Mucosa of rectum (tissue), 2 donors: ENCODE measurements around the gene RANBP2.

Experiments
- H3K27ac ChIP-seq, 2 donors: one replicate each; pipeline ENCODE4 v1.7.0; 2013; ENCODE audit warnings: inconsistent platforms in 2 of 2, low read depth in 2 of 2, low read length in 2 of 2
- H3K27me3 ChIP-seq, 2 donors: one replicate each; pipeline ENCODE4 v1.7.0; 2013; ENCODE audit warnings: low read length in 2 of 2; ENCODE audit not compliant: control insufficient read depth in 2 of 2, insufficient read depth in 2 of 2
- H3K36me3 ChIP-seq, 2 donors: one replicate each; pipeline ENCODE4 v1.7.0; 2013; ENCODE audit warnings: low read length in 2 of 2; ENCODE audit not compliant: control insufficient read depth in 2 of 2, insufficient read depth in 2 of 2
- H3K4me1 ChIP-seq, 2 donors: one replicate each; pipeline ENCODE4 v1.7.0; 2013; ENCODE audit warnings: low read length in 2 of 2, mild to moderate bottlenecking in 1 of 2; ENCODE audit not compliant: control insufficient read depth in 2 of 2, insufficient read depth in 2 of 2
- H3K4me3 ChIP-seq, 2 donors: one replicate each; pipeline ENCODE4 v1.7.0; 2013; ENCODE audit warnings: low read length in 2 of 2
- H3K9ac ChIP-seq, 2 donors: one replicate each; pipeline ENCODE4 v1.7.0; 2013; ENCODE audit warnings: low read length in 2 of 2, low read depth in 1 of 2, mild to moderate bottlenecking in 1 of 2
- H3K9me3 ChIP-seq, 2 donors: one replicate each; pipeline ENCODE4 v1.7.0; 2013; ENCODE audit warnings: low read length in 2 of 2; ENCODE audit not compliant: control insufficient read depth in 2 of 2
- donor health status: healthy.
- donor health status: Normal muscosa, but diverticular disease.

The RANBP2 gene

GRCh38 chr2:108809936-108810335, 90.7 kb downstream of the RANBP2 start:
- Histone ChIP-seq H3K27me3 (no peaks in the 10 kb centered on the region), H3K9ac (no peak overlapping the region), H3K4me1 (no peaks in the 10 kb centered on the region), H3K9me3 (peaks cover 2 to 4% of the 10 kb centered on the region in 2 donors), H3K36me3 (peaks cover 5 to 9% of the 10 kb centered on the region in 2 donors), H3K27ac (no peak overlapping the region), H3K4me3 (no peak overlapping the region)

GRCh38 chr2:108810993-108811957, 92.0 kb downstream of the RANBP2 start:
- peaks cover 5 to 7% of the 10 kb centered on the region in 2 donors for H3K36me3 ChIP-seq
- no peak overlapping the region for H3K9ac ChIP-seq
- peaks cover 2 to 4% of the 10 kb centered on the region in 2 donors for H3K9me3 ChIP-seq
- H3K4me1 ChIP-seq: no peaks in the 10 kb centered on the region
- no peaks in the 10 kb centered on the region for H3K27me3 ChIP-seq
- H3K27ac ChIP-seq: no peak overlapping the region
- H3K4me3 ChIP-seq: no peak overlapping the region

GRCh38 chr2:108813732-108814131, 94.5 kb downstream of the RANBP2 start:
- no peak overlapping the region for H3K4me3 ChIP-seq
- no peak overlapping the region for H3K27ac ChIP-seq
- H3K9ac ChIP-seq: no peak overlapping the region
- no peaks in the 10 kb centered on the region for H3K4me1 ChIP-seq
- no peaks in the 10 kb centered on the region for H3K27me3 ChIP-seq
- H3K36me3 ChIP-seq: peaks cover 2 to 7% of the 10 kb centered on the region in 2 donors
- H3K9me3 ChIP-seq: peaks cover 2 to 3% of the 10 kb centered on the region in 2 donors

- Histone ChIP-seq H3K27ac (no peak overlapping the region), H3K4me3 (no peak overlapping the region), H3K9me3 (peaks cover 2 to 4% of the 10 kb centered on the region in 2 donors), H3K9ac (no peak overlapping the region), H3K27me3 (no peaks in the 10 kb centered on the region), H3K4me1 (no peaks in the 10 kb centered on the region), H3K36me3 (peaks cover 2 to 11% of the 10 kb centered on the region in 2 donors)
These were observed 101.2 kb downstream of the RANBP2 start for GRCh38 chr2:108820482-108820881.

DNA sequence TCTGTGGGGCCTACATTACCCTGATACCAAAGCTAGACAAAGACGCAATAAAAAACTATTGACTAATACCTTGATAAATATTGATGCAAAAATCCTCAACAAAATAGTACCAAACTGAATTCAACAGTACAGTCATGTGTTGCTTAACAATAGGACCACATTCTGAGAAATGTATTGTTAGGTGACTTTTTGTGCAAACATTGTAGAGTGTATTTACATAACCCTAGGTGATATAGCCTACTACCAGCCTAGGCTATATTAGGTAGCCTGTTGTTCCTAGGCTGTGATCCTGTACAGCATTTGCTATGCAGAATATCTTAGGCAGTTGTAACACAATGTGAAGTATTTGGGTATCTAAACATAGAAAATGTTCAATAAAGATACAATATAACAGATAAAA, 104.0 kb downstream of the RANBP2 start:
- H3K27ac ChIP-seq: no peak overlapping the region
- no peak overlapping the region for H3K4me3 ChIP-seq
- H3K36me3 ChIP-seq: peaks cover 0 to 3% of the 10 kb centered on the region in 2 donors
- no peak overlapping the region for H3K9ac ChIP-seq
- H3K27me3 ChIP-seq: no peaks in the 10 kb centered on the region
- peaks cover 2 to 4% of the 10 kb centered on the region in 2 donors for H3K9me3 ChIP-seq
- H3K4me1 ChIP-seq: no peaks in the 10 kb centered on the region

DNA sequence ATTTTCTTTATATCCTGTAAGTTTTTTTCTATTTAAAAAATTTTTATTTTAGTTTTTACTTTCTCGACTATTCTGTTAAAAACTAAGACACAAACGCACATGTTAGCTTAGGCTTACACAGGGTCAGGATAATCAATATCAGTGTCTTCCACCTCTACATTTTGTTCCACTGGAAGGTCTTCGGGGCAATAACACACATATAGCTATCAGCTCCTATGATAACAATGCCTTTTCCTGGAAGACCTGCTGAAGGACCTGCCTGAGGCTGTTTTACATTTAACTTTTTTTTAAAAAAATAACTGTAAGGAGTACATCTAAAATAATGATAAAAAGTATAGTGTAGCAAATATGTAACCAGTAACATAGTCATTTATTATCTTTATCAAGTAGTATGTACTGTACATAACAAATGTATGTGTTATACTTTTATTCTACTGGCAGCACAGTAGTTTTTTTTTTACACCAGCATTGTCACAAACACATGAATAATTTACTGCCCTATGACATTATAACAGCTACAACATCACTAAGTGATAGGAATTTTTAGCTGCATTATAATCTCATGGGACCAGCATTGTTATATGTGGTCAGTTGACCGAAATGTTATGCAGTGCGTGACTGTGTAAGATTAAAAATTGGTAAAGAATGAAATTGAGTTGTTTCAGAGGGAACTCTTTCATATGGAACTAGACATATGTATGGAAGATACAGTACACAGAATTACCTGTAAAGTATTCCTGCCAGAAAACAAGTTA, 105.2 kb downstream of the RANBP2 start:
- H3K9ac ChIP-seq: no peak overlapping the region
- H3K4me1 ChIP-seq: no peaks in the 10 kb centered on the region
- peaks cover 2% of the 10 kb centered on the region in 2 donors for H3K9me3 ChIP-seq
- no peaks in the 10 kb centered on the region for H3K27me3 ChIP-seq
- H3K4me3 ChIP-seq: no peak overlapping the region
- H3K27ac ChIP-seq: no peak overlapping the region
- H3K36me3 ChIP-seq: no peaks in the 10 kb centered on the region

GRCh38 chr2:108825254-108825653, 106.0 kb downstream of the RANBP2 start:
- H3K36me3 ChIP-seq: no peaks in the 10 kb centered on the region
- peaks cover 0 to 2% of the 10 kb centered on the region in 2 donors for H3K9me3 ChIP-seq
- no peak overlapping the region for H3K4me3 ChIP-seq
- no peak overlapping the region for H3K9ac ChIP-seq
- H3K27ac ChIP-seq: no peak overlapping the region
- no peaks in the 10 kb centered on the region for H3K4me1 ChIP-seq
- no peaks in the 10 kb centered on the region for H3K27me3 ChIP-seq

GRCh38 chr2:108825736-108826135, 106.5 kb downstream of the RANBP2 start:
- H3K27me3 ChIP-seq: no peaks in the 10 kb centered on the region
- H3K4me3 ChIP-seq: no peak overlapping the region
- H3K27ac ChIP-seq: no peak overlapping the region
- no peaks in the 10 kb centered on the region for H3K36me3 ChIP-seq
- no peaks in the 10 kb centered on the region for H3K9me3 ChIP-seq
- H3K4me1 ChIP-seq: no peaks in the 10 kb centered on the region
- H3K9ac ChIP-seq: no peak overlapping the region

DNA sequence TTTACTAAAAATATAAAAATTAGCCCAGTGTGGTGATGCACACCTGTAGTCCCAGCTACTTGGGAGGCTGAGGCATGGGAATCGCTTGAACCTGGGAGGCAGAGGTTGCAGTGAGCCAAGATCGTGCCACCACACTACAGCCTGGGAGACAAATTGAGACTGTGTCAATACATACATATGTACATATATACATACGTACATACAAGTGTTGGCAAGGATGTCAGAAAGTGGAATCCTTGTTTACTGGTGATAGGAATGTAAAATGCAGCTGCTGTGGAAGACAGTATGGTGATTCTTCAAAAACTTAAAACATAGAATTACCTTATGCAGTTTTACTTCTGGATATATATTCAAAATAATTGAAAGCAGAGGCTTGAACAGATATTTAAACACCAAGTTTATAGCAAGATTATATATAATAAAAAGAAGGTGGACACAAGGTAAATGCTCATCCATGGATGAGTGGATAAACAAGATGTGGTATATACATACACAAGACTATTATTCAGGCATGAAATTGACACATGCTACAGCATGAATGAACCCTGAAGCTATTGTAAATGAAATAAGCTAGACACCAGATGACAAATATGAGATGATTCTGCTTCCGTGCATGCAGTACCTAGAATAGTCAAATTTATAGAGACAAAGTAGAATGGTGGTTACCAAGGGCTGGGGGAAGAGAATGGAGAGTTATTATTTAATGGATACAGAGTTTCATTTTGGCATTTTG, 110.5 kb downstream of the RANBP2 start:
- Histone ChIP-seq H3K9ac (no peak overlapping the region), H3K9me3 (no peaks in the 10 kb centered on the region), H3K27me3 (no peaks in the 10 kb centered on the region), H3K36me3 (no peaks in the 10 kb centered on the region), H3K27ac (no peak overlapping the region), H3K4me1 (no peaks in the 10 kb centered on the region), H3K4me3 (no peak overlapping the region)
